Loucy (cell line): ENCODE results near the gene TMEM163.

ENCODE experiments used
- EZH2phosphoT487 ChIP-seq: fragments of 200-600 bp; IDR thresholded peaks from 2 replicates; pipeline ENCODE4 v1.6.1; 2018; ENCODE audit warnings: antibody characterized with exemption, mild to moderate bottlenecking, moderate library complexity, borderline replicate concordance
- TF ChIP-seq, protein P1 (sequence below): fragments of 200-600 bp; sonication (generic); conservative IDR thresholded peaks from 2 replicates; pipeline ENCODE4 v1.5.1; 2014; ENCODE audit warnings: mild to moderate bottlenecking, antibody characterized with exemption, low read length

DNA sequence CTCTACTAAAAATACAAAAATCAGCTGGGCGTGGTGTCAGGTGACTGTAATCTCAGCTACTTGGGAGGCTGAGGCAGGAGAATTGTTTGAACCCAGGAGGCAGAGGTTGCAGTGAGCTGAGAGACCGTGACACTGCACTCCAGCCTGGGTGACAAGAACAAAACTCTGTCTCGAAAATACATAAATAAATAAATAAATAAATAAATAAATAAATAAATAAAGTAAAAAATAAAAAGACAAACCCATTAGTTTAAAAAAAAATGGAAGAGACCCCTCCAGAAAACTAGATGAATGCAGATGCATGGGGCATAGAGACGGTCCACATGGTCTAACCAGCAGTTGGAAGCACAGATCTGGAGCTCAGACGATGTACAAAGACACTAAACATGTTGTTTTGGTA, 18.1 kb downstream of the TMEM163 start:
- TF ChIP-seq, protein P1, sequence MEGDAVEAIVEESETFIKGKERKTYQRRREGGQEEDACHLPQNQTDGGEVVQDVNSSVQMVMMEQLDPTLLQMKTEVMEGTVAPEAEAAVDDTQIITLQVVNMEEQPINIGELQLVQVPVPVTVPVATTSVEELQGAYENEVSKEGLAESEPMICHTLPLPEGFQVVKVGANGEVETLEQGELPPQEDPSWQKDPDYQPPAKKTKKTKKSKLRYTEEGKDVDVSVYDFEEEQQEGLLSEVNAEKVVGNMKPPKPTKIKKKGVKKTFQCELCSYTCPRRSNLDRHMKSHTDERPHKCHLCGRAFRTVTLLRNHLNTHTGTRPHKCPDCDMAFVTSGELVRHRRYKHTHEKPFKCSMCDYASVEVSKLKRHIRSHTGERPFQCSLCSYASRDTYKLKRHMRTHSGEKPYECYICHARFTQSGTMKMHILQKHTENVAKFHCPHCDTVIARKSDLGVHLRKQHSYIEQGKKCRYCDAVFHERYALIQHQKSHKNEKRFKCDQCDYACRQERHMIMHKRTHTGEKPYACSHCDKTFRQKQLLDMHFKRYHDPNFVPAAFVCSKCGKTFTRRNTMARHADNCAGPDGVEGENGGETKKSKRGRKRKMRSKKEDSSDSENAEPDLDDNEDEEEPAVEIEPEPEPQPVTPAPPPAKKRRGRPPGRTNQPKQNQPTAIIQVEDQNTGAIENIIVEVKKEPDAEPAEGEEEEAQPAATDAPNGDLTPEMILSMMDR, result no peak
- TF ChIP-seq EZH2phosphoT487, result no peak
